Endothelial cell of umbilical vein (primary cell): Measurements from ENCODE around the gene CDK19.

Experiments
- CTCF ChIP-seq, 2 donors: IDR thresholded peaks; 1 replicate in 1 of 2; 2 replicates in 1 of 2; pipeline ENCODE4 v1.5.1; 2011; ENCODE audit warnings: low read length in 2 of 2, mild to moderate bottlenecking in 2 of 2, moderate library complexity in 2 of 2, control low read depth in 1 of 2, inconsistent platforms in 1 of 2, low read depth in 1 of 2; ENCODE audit not compliant: insufficient read depth in 1 of 2; ENCODE audit errors: extremely low read depth in 1 of 2
- EZH2 ChIP-seq: IDR thresholded peaks from 2 replicates; pipeline ENCODE4 v1.6.1; 2012; ENCODE audit warnings: borderline replicate concordance, low read depth, mild to moderate bottlenecking, moderate library complexity, low read length, inconsistent platforms; ENCODE audit not compliant: severe bottlenecking
- FOS ChIP-seq: IDR thresholded peaks from 2 replicates; pipeline ENCODE4 v1.6.1; 2011; ENCODE audit warnings: mild to moderate bottlenecking, low read length, moderate library complexity, borderline replicate concordance; ENCODE audit not compliant: insufficient read depth
- JUN ChIP-seq: IDR thresholded peaks from 2 replicates; pipeline ENCODE4 v1.6.1; 2011; ENCODE audit warnings: borderline replicate concordance, low read depth; ENCODE audit not compliant: insufficient read length, insufficient read depth
- MAX ChIP-seq: IDR thresholded peaks from 2 replicates; pipeline ENCODE4 v1.6.1; 2011; ENCODE audit not compliant: insufficient read depth, insufficient read length
- MYC ChIP-seq: IDR thresholded peaks from one replicate; pipeline ENCODE4 v1.6.1; 2011; ENCODE audit warnings: mild to moderate bottlenecking, low read depth, low read length
- POLR2A ChIP-seq: IDR thresholded peaks from 2 replicates; pipeline ENCODE4 v1.6.1; 2012; ENCODE audit warnings: low read depth, mild to moderate bottlenecking, control low read depth, low read length
- POLR2AphosphoS5 ChIP-seq: IDR thresholded peaks from 2 replicates; pipeline ENCODE4 v1.6.1; 2012; ENCODE audit warnings: low read depth, mild to moderate bottlenecking, control low read depth, low read length, moderate library complexity; ENCODE audit not compliant: insufficient read depth

- no peak for TF ChIP-seq CTCF (IDR thresholded peaks at IDR 0.05; ENCODE audit: extremely low read depth in 1 of 2, insufficient read depth in 1 of 2, low read depth in 1 of 2, low read length in 2 of 2)
- no peak for TF ChIP-seq FOS
- no peak for TF ChIP-seq POLR2A
- no peak for TF ChIP-seq POLR2AphosphoS5
- TF ChIP-seq EZH2, result no peak
- TF ChIP-seq MAX, result no peak
- TF ChIP-seq JUN, result no peak
- no peak for TF ChIP-seq MYC
Measured at GRCh38 chr6:110822249-110822648, 7.0 kb upstream of the CDK19 start.
